IMR-90 (cell line): ENCODE data around the gene RGL1. TPM values are rescaled to one million over a fixed set of nuclear protein-coding genes. Genes with fewer than 3 reads are reported as not detected.
A peak's percentile ranks its signal among the peaks of the same experiment; 100 is the strongest.

Source experiments
- ATAC-seq: fragments of 200-7000 bp; cut with Tn5 transposase; 2 replicates; pipeline ENCODE4 v1.9.1; 2020; ENCODE audit warnings: low read depth, mild to moderate bottlenecking, moderate library complexity
- BruUV-seq: library from RNA; stranded (reverse); fragments of 400-500 nt; replicated peaks from 2 replicates; lab custom pipeline; 2021; lab: Mats Ljungman, UMichigan
- CTCF ChIA-PET: fragments of 300-600 bp; formaldehyde crosslinking; extraction: SDS; loops from one replicate; lab custom pipeline; 2021; ENCODE audit warnings: antibody characterized with exemption; lab: Yijun Ruan, JAX
- POLR2A ChIA-PET: fragments of 300-600 bp; sonication (Branson Sonifier 250); formaldehyde crosslinking; loops from one replicate; lab custom pipeline; 2022; ENCODE audit warnings: antibody characterized with exemption; ENCODE audit not compliant: unreplicated experiment; lab: Charles Lee
- DNase-seq: peaks from one replicate; pipeline ENCODE4 v3.0.0; 2013
- H2AFZ ChIP-seq: replicated peaks from 2 replicates; pipeline ENCODE3; 2013; ENCODE audit warnings: low read length, mild to moderate bottlenecking; ENCODE audit not compliant: poor library complexity
- H2AK5ac ChIP-seq: 2 replicates; pipeline ENCODE4 v1.6.1; 2013; ENCODE audit warnings: low read depth, low read length, inconsistent platforms
- H2AK9ac ChIP-seq: replicated peaks from 2 replicates; pipeline ENCODE3; 2013; ENCODE audit warnings: mild to moderate bottlenecking, low read depth, low read length, moderate library complexity; ENCODE audit not compliant: poor library complexity
- H2BK120ac ChIP-seq: 2 replicates; pipeline ENCODE4 v1.6.1; 2013; ENCODE audit warnings: low read depth, low read length, inconsistent platforms
- H2BK15ac ChIP-seq: 3 replicates; pipeline ENCODE4 v1.6.1; 2013; ENCODE audit warnings: low read depth, low read length, inconsistent platforms
- H2BK20ac ChIP-seq: 2 replicates; pipeline ENCODE4 v1.6.1; 2013; ENCODE audit warnings: low read depth, mild to moderate bottlenecking, inconsistent platforms, low read length, moderate library complexity
- H2BK5ac ChIP-seq: 2 replicates; pipeline ENCODE4 v1.6.1; 2013; ENCODE audit warnings: mild to moderate bottlenecking, low read depth, low read length, inconsistent platforms; ENCODE audit not compliant: poor library complexity, severe bottlenecking
- H3K14ac ChIP-seq: replicated peaks from 2 replicates; pipeline ENCODE4 v1.6.1; 2013; ENCODE audit warnings: low read depth, low read length, inconsistent platforms
- H3K18ac ChIP-seq: 2 replicates; pipeline ENCODE4 v1.6.1; 2013; ENCODE audit warnings: low read depth, low read length, control low read depth
- H3K23ac ChIP-seq: 2 replicates; pipeline ENCODE4 v1.6.1; 2013; ENCODE audit warnings: low read depth, low read length, inconsistent platforms
- H3K27ac ChIP-seq: 2 replicates; pipeline ENCODE4 v1.5.1; 2013; ENCODE audit warnings: mild to moderate bottlenecking, control low read depth, low read length; ENCODE audit not compliant: insufficient read depth
- H3K27me3 ChIP-seq: 2 replicates; pipeline ENCODE4 v1.6.1; 2013; ENCODE audit warnings: low read length; ENCODE audit not compliant: control insufficient read depth, insufficient read depth
- H3K36me3 ChIP-seq: 2 replicates; pipeline ENCODE4 v1.6.1; 2013; ENCODE audit warnings: low read length, mixed read lengths; ENCODE audit not compliant: control insufficient read depth, insufficient read depth
- H3K4ac ChIP-seq: 2 replicates; pipeline ENCODE4 v1.6.1; 2013; ENCODE audit warnings: low read depth, low read length, inconsistent platforms
- H3K4me1 ChIP-seq: 2 replicates; pipeline ENCODE4 v1.6.1; 2013; ENCODE audit warnings: low read length, mixed read lengths; ENCODE audit not compliant: control insufficient read depth, insufficient read depth
- H3K4me2 ChIP-seq: 2 replicates; pipeline ENCODE4 v1.6.1; 2013; ENCODE audit warnings: low read depth, mild to moderate bottlenecking, control low read depth, low read length, moderate library complexity
- H3K4me3 ChIP-seq: 2 replicates; pipeline ENCODE4 v1.5.1; 2013; ENCODE audit warnings: low read depth, mild to moderate bottlenecking, control low read depth, low read length, moderate library complexity; ENCODE audit not compliant: insufficient read depth
- H3K56ac ChIP-seq: 2 replicates; pipeline ENCODE4 v1.6.1; 2013; ENCODE audit warnings: low read length, inconsistent platforms; ENCODE audit not compliant: insufficient read depth; ENCODE audit errors: extremely low read depth
- H3K79me1 ChIP-seq, 2 experiments: 2 replicates each; pipeline ENCODE4 v1.6.1; 2013; ENCODE audit warnings: low read length in 2 of 2, inconsistent platforms in 1 of 2, low read depth in 1 of 2
- H3K9ac ChIP-seq: 2 replicates; pipeline ENCODE4 v1.6.1; 2013; ENCODE audit warnings: low read depth, low read length, control low read depth
- H3K9me1 ChIP-seq: 2 replicates; pipeline ENCODE4 v1.6.1; 2013; ENCODE audit warnings: low read length, inconsistent platforms; ENCODE audit not compliant: insufficient read depth
- H3K9me3 ChIP-seq: 2 replicates; pipeline ENCODE4 v1.6.1; 2013; ENCODE audit warnings: low read length; ENCODE audit not compliant: control insufficient read depth, insufficient read depth
- H4K20me1 ChIP-seq: 2 replicates; pipeline ENCODE4 v1.6.1; 2013; ENCODE audit warnings: low read length, inconsistent platforms; ENCODE audit not compliant: insufficient read depth
- H4K5ac ChIP-seq: 2 replicates; pipeline ENCODE4 v1.6.1; 2013; ENCODE audit warnings: mild to moderate bottlenecking, low read depth, low read length, control low read depth
- H4K8ac ChIP-seq, 2 experiments: 2 replicates each; pipeline ENCODE4 v1.6.1; 2013; ENCODE audit warnings: low read depth in 2 of 2, low read length in 2 of 2, control low read depth in 1 of 2, inconsistent platforms in 1 of 2
- H4K91ac ChIP-seq: 2 replicates; pipeline ENCODE4 v1.6.1; 2013; ENCODE audit warnings: low read depth, low read length, inconsistent platforms; ENCODE audit not compliant: insufficient read depth
- CHD1 ChIP-seq: IDR thresholded peaks from 2 replicates; pipeline ENCODE4 v1.6.1; 2012; ENCODE audit warnings: low read depth, low read length, improper control_type of control experiment
- CTCF ChIP-seq: conservative IDR thresholded peaks from 2 replicates; pipeline ENCODE4 v1.5.1; 2012; ENCODE audit warnings: mild to moderate bottlenecking, low read depth, low read length, improper control_type of control experiment
- FOS ChIP-seq: fragments of 150-350 bp; IDR thresholded peaks from 2 replicates; pipeline ENCODE4 v1.6.1; 2016; ENCODE audit warnings: low read depth, low read length
- MAFK ChIP-seq: IDR thresholded peaks from 2 replicates; pipeline ENCODE4 v1.6.1; 2012; ENCODE audit warnings: low read depth, low read length, improper control_type of control experiment
- MAZ ChIP-seq: IDR thresholded peaks from 2 replicates; pipeline ENCODE4 v1.6.1; 2012; ENCODE audit warnings: low read depth, mild to moderate bottlenecking, low read length, improper control_type of control experiment, moderate library complexity, borderline replicate concordance
- MXI1 ChIP-seq: IDR thresholded peaks from 2 replicates; pipeline ENCODE4 v1.6.1; 2012; ENCODE audit warnings: low read depth, mild to moderate bottlenecking, low read length, moderate library complexity, borderline replicate concordance
- NFE2L2 ChIP-seq: fragments of 150-350 bp; IDR thresholded peaks from 2 replicates; pipeline ENCODE4 v1.6.1; 2016; ENCODE audit warnings: low read depth, mild to moderate bottlenecking, low read length
- POLR2A ChIP-seq: IDR thresholded peaks from 2 replicates; pipeline ENCODE4 v1.6.1; 2012; ENCODE audit warnings: mild to moderate bottlenecking, low read depth, low read length
- RAD21 ChIP-seq: IDR thresholded peaks from 2 replicates; pipeline ENCODE4 v1.6.1; 2012; ENCODE audit warnings: low read length, improper control_type of control experiment
- RCOR1 ChIP-seq: IDR thresholded peaks from 2 replicates; pipeline ENCODE4 v1.6.1; 2012; ENCODE audit warnings: mild to moderate bottlenecking, low read length, improper control_type of control experiment; ENCODE audit not compliant: insufficient replicate concordance
- RFX5 ChIP-seq: IDR thresholded peaks from 2 replicates; pipeline ENCODE4 v1.8.0; 2012; ENCODE audit warnings: low read depth, mild to moderate bottlenecking, low read length, moderate library complexity
- SMC3 ChIP-seq: fragments of 150-350 bp; IDR thresholded peaks from 2 replicates; pipeline ENCODE4 v1.6.1; 2016; ENCODE audit warnings: low read depth, mild to moderate bottlenecking, antibody characterized with exemption, low read length, moderate library complexity
- USF2 ChIP-seq: fragments of 150-350 bp; IDR thresholded peaks from 2 replicates; pipeline ENCODE4 v1.6.1; 2017; ENCODE audit warnings: mild to moderate bottlenecking, antibody characterized with exemption, low read length, low read depth
- WGBS, 2 experiments: methylation state at CpG; one replicate each; pipeline versions ENCODE4 v1.1.5 to v1.1.7; 2013; ENCODE audit warnings: missing lambda C conversion rate in 2 of 2; ENCODE audit not compliant: insufficient read length in 1 of 2; ENCODE audit errors: extremely low coverage in 2 of 2; 5-methylcytosine and 5-hydroxymethylcytosine counted together
- dilution Hi-C: fragments of 300-500 bp; cut with HindIII; formaldehyde crosslinking; loops from one replicate; pipeline ENCODE4 v1.14.3; 2018; ENCODE audit warnings: low sequenced_read_pairs; ENCODE audit not compliant: unreplicated experiment
- in situ Hi-C: fragments of 300-500 bp; cut with MboI; formaldehyde crosslinking; loops from 3 replicates; pipeline ENCODE4 v1.14.3; 2019; ENCODE audit warnings: low sequenced_read_pairs, inconsistent platforms, mixed read lengths
- intact Hi-C: fragments of 100-400 bp; cut with micrococcal nuclease; formaldehyde crosslinking; loops from 2 replicates; pipeline ENCODE4 v1.10.0; 2022
- polyA plus RNA-seq, 3 experiments: library from polyadenylated mRNA; depleted of rRNA; stranded (reverse); fragments of >200 nt; gene quantifications; 2 replicates each; pipeline ENCODE4 v1.2.3, GENCODE V29; 2012; ENCODE audit warnings: low replicate concordance in 1 of 3
- total RNA-seq: library from RNA; depleted of rRNA; stranded (reverse); fragments of >200 nt; gene quantifications from 2 replicates; pipeline ENCODE4 v1.2.3, GENCODE V29; 2012

RGL1 gene
- total and polyA plus RNA-seq, 2 of the 4 experiments (the other 2 are of a cell fraction): 4.7 to 7.5 TPM

GRCh38 chr1:183810756-183811544 lies 6.0 kb downstream of the RGL1 start:
- Histone ChIP-seq H3K36me3 (no peaks in the 10 kb centered on the region), H3K14ac (peak overlapping the region; percentile 46; the same call in 1 of the 2 replicates), H3K9me3 (no peaks in the 10 kb centered on the region), H3K27ac (no peak overlapping the region), H4K20me1 (peaks cover 13% of the 10 kb centered on the region; the same call in 1 of the 2 replicates), H2BK15ac (no peak overlapping the region), H3K79me1 (peaks cover 6 to 56% of the 10 kb centered on the region in 2 experiments), H3K4ac (no peak overlapping the region), H3K23ac (no peak overlapping the region), H4K91ac (no peak overlapping the region), H2BK20ac (no peak overlapping the region), H2BK5ac (no peak overlapping the region), H3K9ac (no peak overlapping the region), H4K8ac (no peak overlapping the region), H2AFZ (no peak overlapping the region), H2BK120ac (no peak overlapping the region), H3K4me2 (no peak overlapping the region), H2AK5ac (no peak overlapping the region), H3K4me3 (no peak overlapping the region), H3K18ac (no peak overlapping the region), H4K5ac (no peak overlapping the region), H3K56ac (no peak overlapping the region), H3K27me3 (no peaks in the 10 kb centered on the region), H3K4me1 (peaks cover 16% of the 10 kb centered on the region), H3K9me1 (peaks cover 15% of the 10 kb centered on the region), H2AK9ac (no peak overlapping the region)
- intact Hi-C loops: no loop called here
- dilution Hi-C loops: no loop called here
- CTCF ChIA-PET: interaction anchor here (1.3 kb wide), 1 partner anchor 34 kb away, joined by 3 read pairs; no protein-coding TSS in a partner anchor
- POLR2A ChIA-PET: no interaction called here
- WGBS, 2 experiments: no CpG with 5 or more reads among the region's 4 CpGs
- no peak for ATAC-seq
- no peak for DNase-seq
- in situ Hi-C loops: no loop called here
- BruUV-seq: no TSS peak
- TF ChIP-seq FOS (no peak), USF2 (no peak), RAD21 (no peak), RFX5 (no peak), SMC3 (no peak), MXI1 (no peak), CTCF (no peak), POLR2A (no peak), MAZ (no peak), MAFK (no peak), CHD1 (no peak), NFE2L2 (no peak), RCOR1 (no peak)
